BJ (cell line): ENCODE data around the gene SHB. TPM values are rescaled to one million over a fixed set of nuclear protein-coding genes. Genes with fewer than 3 reads are reported as not detected.

Experiments used
- CTCF ChIA-PET: fragments of 350-600 bp; formaldehyde crosslinking; extraction: SDS; loops from one replicate; lab custom pipeline; 2021; ENCODE audit warnings: antibody characterized with exemption, inconsistent platforms; lab: Yijun Ruan, JAX
- POLR2A ChIA-PET: fragments of 300-600 bp; sonication (Branson Sonifier 250); formaldehyde crosslinking; extraction: SDS; loops from one replicate; lab custom pipeline; 2021; ENCODE audit warnings: antibody characterized with exemption; lab: Charles Lee
- DNase-seq: peaks from one replicate; pipeline ENCODE4 v3.0.0-alpha.2; 2011; ENCODE audit warnings: low read depth
- H3K27me3 ChIP-seq: 2 replicates; pipeline ENCODE4 v1.6.0; 2011; ENCODE audit warnings: low read length; ENCODE audit not compliant: control insufficient read depth, insufficient read depth
- H3K36me3 ChIP-seq: 2 replicates; pipeline ENCODE4 v1.5.1; 2011; ENCODE audit warnings: low read length; ENCODE audit not compliant: control insufficient read depth, insufficient read depth
- H3K4me3 ChIP-seq: 2 replicates; pipeline ENCODE4 v1.5.1; 2011; ENCODE audit warnings: low read depth, mild to moderate bottlenecking, control low read depth, low read length
- CTCF ChIP-seq: IDR thresholded peaks from 2 replicates; pipeline ENCODE4 v1.5.1; 2011; ENCODE audit warnings: low read depth, mild to moderate bottlenecking, control low read depth, inconsistent platforms, low read length, moderate library complexity; ENCODE audit not compliant: insufficient read depth
- polyA plus RNA-seq: library from polyadenylated mRNA; depleted of rRNA; stranded (reverse); fragments of >200 nt; gene quantifications from 2 replicates; pipeline ENCODE4 v1.2.3, GENCODE V29; 2011

Gene SHB
- polyA plus RNA-seq, 1 experiment: 18.6 TPM

- TF ChIP-seq CTCF: no peak
- DNase-seq: no peak
- Histone ChIP-seq H3K36me3 (no peaks in the 10 kb centered on the region; the same call in none of the 2 replicates), H3K4me3 (no peak overlapping the region), H3K27me3 (no peaks in the 10 kb centered on the region)
- ChIA-PET POLR2A (interaction anchor here (0.6 kb wide), 1 partner anchor 43 kb away, joined by 11 read pairs; no protein-coding TSS in a partner anchor), CTCF (interaction anchor here (2.0 kb wide), 1 partner anchor 40 kb away, joined by 5 read pairs; no protein-coding TSS in a partner anchor)
Measured at GRCh38 chr9:38020151-38021076, 48.6 kb downstream of the SHB start.

GRCh38 chr9:38019731-38020130 is 49.3 kb downstream of the SHB start:
- TF ChIP-seq CTCF: no peak
- ChIA-PET POLR2A (interaction anchor here (0.6 kb wide), 1 partner anchor 147 kb away, joined by 4 read pairs; no protein-coding TSS in a partner anchor), CTCF (interaction anchor here (2.0 to 6.0 kb wide), 2 partner anchors 41 to 105 kb away, joined by 5 to 30 read pairs; no protein-coding TSS in a partner anchor)
- Histone ChIP-seq H3K4me3 (no peak overlapping the region), H3K36me3 (no peaks in the 10 kb centered on the region; the same call in none of the 2 replicates), H3K27me3 (no peaks in the 10 kb centered on the region)
- no peak for DNase-seq

GRCh38 chr9:38018958-38019602 is 49.9 kb downstream of the SHB start:
- Histone ChIP-seq H3K36me3 (peaks cover 2% of the 10 kb centered on the region), H3K27me3 (no peaks in the 10 kb centered on the region), H3K4me3 (no peak overlapping the region)
- CTCF ChIA-PET: interaction anchor here (0.7 to 6.0 kb wide), 4 partner anchors 17 to 104 kb away, joined by 3 to 30 read pairs (median 5); no protein-coding TSS in a partner anchor
- no peak for TF ChIP-seq CTCF
- POLR2A ChIA-PET: interaction anchor here (0.6 to 1.0 kb wide), 2 partner anchors 29 to 147 kb away, joined by 3 to 4 read pairs; no protein-coding TSS in a partner anchor
- no peak for DNase-seq

- Histone ChIP-seq H3K36me3 (peaks cover 5% of the 10 kb centered on the region), H3K4me3 (no peak overlapping the region), H3K27me3 (no peaks in the 10 kb centered on the region)
- POLR2A ChIA-PET: interaction anchor here (1.0 kb wide), 1 partner anchor 29 kb away, joined by 3 read pairs; no protein-coding TSS in a partner anchor
- no peak for TF ChIP-seq CTCF
- CTCF ChIA-PET: interaction anchor here (0.7 to 6.0 kb wide), 6 partner anchors 17 to 103 kb away, joined by 3 to 30 read pairs (median 6); no protein-coding TSS in a partner anchor
- no peak for DNase-seq
Measured at GRCh38 chr9:38018241-38018957, 50.6 kb downstream of the SHB start.
